ENCODE data around the gene DNMT1. TPM values are rescaled to one million over a fixed set of nuclear protein-coding genes. Genes with fewer than 3 reads are reported as not detected.
A peak's percentile ranks its signal among the peaks of the same experiment; 100 is the strongest.

The DNMT1 gene
- total RNA-seq, 1 donor: 56.1 TPM

DNA sequence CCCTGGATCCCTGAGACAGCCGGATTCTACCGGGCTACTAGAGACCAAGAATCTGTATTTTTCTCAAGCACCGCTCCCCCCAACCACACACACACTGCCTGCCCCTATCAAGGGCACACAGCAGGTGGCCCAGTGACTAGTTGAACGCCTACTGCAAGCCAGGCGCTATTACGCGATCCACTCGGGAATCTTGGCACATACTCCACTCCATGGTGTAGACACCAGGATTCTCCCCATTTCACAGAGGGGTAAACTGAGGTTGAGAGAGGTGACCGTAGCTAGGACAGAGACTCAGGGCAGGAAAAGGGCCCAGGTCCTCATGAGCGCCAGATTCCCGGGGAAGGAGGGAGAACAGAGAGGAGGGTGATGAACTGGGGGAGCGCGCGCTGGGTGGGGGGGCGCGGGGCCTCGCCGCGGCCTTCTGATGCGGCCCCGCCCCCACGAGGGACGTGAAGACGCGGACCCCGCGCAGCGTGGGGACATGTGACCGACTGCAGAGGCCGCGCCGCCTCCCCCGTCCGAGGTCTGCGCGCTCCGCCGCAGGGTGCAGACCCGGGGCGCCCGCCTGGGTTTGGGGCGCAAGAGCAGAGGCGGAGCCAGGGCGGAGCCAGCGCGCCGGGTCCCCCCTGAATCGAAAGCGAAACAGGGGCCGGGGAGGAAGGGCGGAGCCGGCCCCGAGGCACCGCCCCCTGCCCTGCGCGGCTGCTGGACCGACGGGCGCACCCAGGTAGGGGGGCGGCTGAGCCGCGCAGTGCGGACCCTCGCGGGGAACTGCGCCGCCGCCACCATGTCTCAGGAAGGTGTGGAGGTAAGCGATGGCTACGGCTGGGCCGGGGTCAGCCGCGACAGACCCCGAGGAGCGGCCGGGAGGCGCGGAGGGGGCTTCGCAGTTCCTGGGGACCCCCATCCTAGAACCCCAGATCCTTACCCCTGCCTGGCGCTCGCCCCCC lies 108.8 kb downstream of the DNMT1 start, which contains the start of gene SHFL:
SHFL (plus strand) TSS at position 677 of the 950 bp plus-strand sequence; CDS start at position 788, 111 bp downstream.
- TF ChIP-seq, protein P1, sequence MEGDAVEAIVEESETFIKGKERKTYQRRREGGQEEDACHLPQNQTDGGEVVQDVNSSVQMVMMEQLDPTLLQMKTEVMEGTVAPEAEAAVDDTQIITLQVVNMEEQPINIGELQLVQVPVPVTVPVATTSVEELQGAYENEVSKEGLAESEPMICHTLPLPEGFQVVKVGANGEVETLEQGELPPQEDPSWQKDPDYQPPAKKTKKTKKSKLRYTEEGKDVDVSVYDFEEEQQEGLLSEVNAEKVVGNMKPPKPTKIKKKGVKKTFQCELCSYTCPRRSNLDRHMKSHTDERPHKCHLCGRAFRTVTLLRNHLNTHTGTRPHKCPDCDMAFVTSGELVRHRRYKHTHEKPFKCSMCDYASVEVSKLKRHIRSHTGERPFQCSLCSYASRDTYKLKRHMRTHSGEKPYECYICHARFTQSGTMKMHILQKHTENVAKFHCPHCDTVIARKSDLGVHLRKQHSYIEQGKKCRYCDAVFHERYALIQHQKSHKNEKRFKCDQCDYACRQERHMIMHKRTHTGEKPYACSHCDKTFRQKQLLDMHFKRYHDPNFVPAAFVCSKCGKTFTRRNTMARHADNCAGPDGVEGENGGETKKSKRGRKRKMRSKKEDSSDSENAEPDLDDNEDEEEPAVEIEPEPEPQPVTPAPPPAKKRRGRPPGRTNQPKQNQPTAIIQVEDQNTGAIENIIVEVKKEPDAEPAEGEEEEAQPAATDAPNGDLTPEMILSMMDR (IDR thresholded peaks at IDR 0.05; ENCODE audit: insufficient read depth, low read depth, low read length): no peak
- peak; percentile 70 for DNase-seq (ENCODE audit: low read depth)
- H3K4me3 ChIP-seq (ENCODE audit: low read depth, low read length): peak within 1 kb of the TSS; percentile 97

DNA sequence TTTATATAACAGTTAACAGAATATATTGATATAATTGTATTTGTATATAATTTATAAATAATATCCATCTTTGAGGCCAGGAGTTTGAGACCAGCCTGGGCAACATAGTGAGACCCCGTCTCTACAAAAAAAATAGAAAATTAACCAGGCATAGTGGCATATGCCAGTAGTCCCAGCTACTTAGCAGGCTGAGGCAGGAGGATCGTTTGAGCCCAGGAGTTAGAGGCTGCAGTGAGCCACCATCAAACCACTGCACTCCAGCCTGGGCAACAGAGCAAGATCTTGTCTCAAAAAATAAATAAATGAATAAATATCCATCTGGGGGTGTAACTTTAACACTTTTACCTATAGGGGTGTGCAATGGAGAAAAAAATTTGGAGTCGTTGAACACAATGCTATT lies 110.0 kb downstream of the DNMT1 start:
- TF ChIP-seq, protein P1 (IDR thresholded peaks at IDR 0.05; ENCODE audit: insufficient read depth, low read depth, low read length): no peak
- H3K4me3 ChIP-seq (ENCODE audit: low read depth, low read length): no peak overlapping the region
- DNase-seq (ENCODE audit: low read depth): no peak

DNA sequence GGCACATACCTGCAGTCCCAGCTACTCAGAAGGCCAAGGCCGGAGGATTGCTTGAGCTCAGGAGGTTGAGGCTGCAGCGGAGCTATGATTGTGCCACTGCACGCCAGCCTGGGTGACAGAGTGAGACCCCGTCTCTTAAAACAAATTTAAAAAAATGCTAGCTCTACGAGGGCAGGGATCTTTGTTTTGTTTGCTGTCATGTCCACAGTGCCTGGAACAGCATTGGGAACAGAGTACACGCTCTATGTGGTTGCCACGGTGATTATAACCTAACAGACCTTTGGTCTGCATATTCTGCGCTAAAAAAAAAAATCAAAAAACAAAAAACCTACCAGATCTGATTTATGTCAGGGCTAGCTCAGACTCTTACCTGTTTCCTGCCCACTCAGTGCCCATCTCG lies 110.8 kb downstream of the DNMT1 start:
- TF ChIP-seq, protein P1 (IDR thresholded peaks at IDR 0.05; ENCODE audit: insufficient read depth, low read depth, low read length): no peak

More for the DNA sequence above, 110.8 kb downstream of the DNMT1 start:
- H3K4me3 ChIP-seq (ENCODE audit: low read depth, low read length): no peak overlapping the region
- DNase-seq (ENCODE audit: low read depth): no peak

Small RNA genes lying within 50 kb of the gene (small RNA-seq; reads per million reads assigned to genes)
- gene MIR4322 (not detected), gene SNORD105 (16.9 reads per million, percentile 92 among the genes with 10 or more reads in this experiment), gene SNORD105B (200 reads per million, percentile 98 among the genes with 10 or more reads in this experiment)

Other genes with a start within 250 kb of the DNMT1 start
- gene COL5A3, start 184.4 kb downstream of the DNMT1 start, total RNA-seq: 5.6 and 10.6 TPM in 2 replicates
- not detected in 2 replicates for gene RDH8, start 181.5 kb downstream of the DNMT1 start, total RNA-seq
- 24.2 and 25.9 TPM in 2 replicates for gene SHFL, start 108.6 kb downstream of the DNMT1 start, total RNA-seq
- gene ANGPTL6, start 92.3 kb downstream of the DNMT1 start, total RNA-seq: under 0.01 TPM in 1 of 2 replicates, not detected in the other
- 23.8 and 28.1 TPM in 2 replicates for gene PPAN, start 88.6 kb downstream of the DNMT1 start, total RNA-seq
- 0.43 and 1.9 TPM in 2 replicates for gene P2RY11, start 83.3 kb downstream of the DNMT1 start, total RNA-seq
- 244 and 264 TPM in 2 replicates for gene EIF3G, start 75.1 kb downstream of the DNMT1 start, total RNA-seq
- 33.2 and 35.4 TPM in 2 replicates for gene S1PR2, start 36.4 kb upstream of the DNMT1 start, total RNA-seq
- gene MRPL4, start 57.3 kb upstream of the DNMT1 start, total RNA-seq: 42.3 and 51.5 TPM in 2 replicates
- 75.1 and 244 TPM in 2 replicates for gene ICAM1, start 76.2 kb upstream of the DNMT1 start, total RNA-seq
- gene ICAM4, start 92.0 kb upstream of the DNMT1 start, total RNA-seq: 3.2 and 4.7 TPM in 2 replicates
- gene ICAM5, start 95.0 kb upstream of the DNMT1 start, total RNA-seq: 5.5 and 11.7 TPM in 2 replicates
- gene ZGLP1, start 114.9 kb upstream of the DNMT1 start, total RNA-seq: 0.32 and 0.43 TPM in 2 replicates
- gene FDX2, start 121.1 kb upstream of the DNMT1 start, total RNA-seq: 24.2 and 30.3 TPM in 2 replicates
- 10.4 and 11.0 TPM in 2 replicates for gene RAVER1, start 138.6 kb upstream of the DNMT1 start, total RNA-seq
- 4.3 and 7.4 TPM in 2 replicates for gene ICAM3, start 144.7 kb upstream of the DNMT1 start, total RNA-seq
- gene TYK2, start 185.6 kb upstream of the DNMT1 start, total RNA-seq: 83.8 and 96.6 TPM in 2 replicates
- 140 and 164 TPM in 2 replicates for gene CDC37, start 208.6 kb upstream of the DNMT1 start, total RNA-seq
- 3.9 and 4.8 TPM in 2 replicates for gene PDE4A, start 225.6 kb upstream of the DNMT1 start, total RNA-seq